Rectal smooth muscle tissue (tissue), 1 donor: ENCODE measurements around the gene MAMDC2.

Source experiments
- H3K27ac ChIP-seq: one replicate; pipeline ENCODE4 v1.7.0; 2013; ENCODE audit warnings: low read depth, low read length, inconsistent platforms
- H3K27me3 ChIP-seq: one replicate; pipeline ENCODE4 v1.7.0; 2013; ENCODE audit warnings: low read length; ENCODE audit not compliant: control insufficient read depth, insufficient read depth
- H3K36me3 ChIP-seq: one replicate; pipeline ENCODE4 v1.7.0; 2013; ENCODE audit warnings: low read length; ENCODE audit not compliant: control insufficient read depth, insufficient read depth
- H3K4me1 ChIP-seq: one replicate; pipeline ENCODE4 v1.7.0; 2013; ENCODE audit warnings: low read length; ENCODE audit not compliant: control insufficient read depth, insufficient read depth
- H3K4me3 ChIP-seq: one replicate; pipeline ENCODE4 v1.7.0; 2013; ENCODE audit warnings: low read length
- H3K9ac ChIP-seq: one replicate; pipeline ENCODE4 v1.7.0; 2013; ENCODE audit warnings: low read length

The MAMDC2 gene

DNA sequence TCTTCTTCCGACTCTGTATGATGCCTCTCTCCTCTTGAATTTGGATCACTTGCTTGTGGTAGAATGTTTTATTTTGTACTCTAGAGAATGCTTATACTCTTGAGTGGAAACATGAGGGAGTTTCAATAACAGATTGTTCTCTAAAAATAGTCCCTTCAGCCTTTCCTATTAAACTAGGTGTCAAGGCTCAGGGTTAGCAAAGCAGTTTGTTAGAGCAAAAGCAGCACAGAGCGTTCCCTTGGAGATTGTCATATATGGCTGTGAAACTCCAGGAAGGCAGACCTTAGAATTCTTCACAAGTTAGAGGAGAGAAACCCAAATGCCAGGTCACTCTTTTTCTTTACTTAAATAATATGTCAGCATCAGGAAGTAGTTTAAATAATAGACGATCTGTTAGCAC lies 33.0 kb downstream of the MAMDC2 start:
- Histone ChIP-seq H3K4me1 (peaks cover 78% of the 10 kb centered on the region), H3K27ac (peak overlapping the region; percentile 93)

DNA sequence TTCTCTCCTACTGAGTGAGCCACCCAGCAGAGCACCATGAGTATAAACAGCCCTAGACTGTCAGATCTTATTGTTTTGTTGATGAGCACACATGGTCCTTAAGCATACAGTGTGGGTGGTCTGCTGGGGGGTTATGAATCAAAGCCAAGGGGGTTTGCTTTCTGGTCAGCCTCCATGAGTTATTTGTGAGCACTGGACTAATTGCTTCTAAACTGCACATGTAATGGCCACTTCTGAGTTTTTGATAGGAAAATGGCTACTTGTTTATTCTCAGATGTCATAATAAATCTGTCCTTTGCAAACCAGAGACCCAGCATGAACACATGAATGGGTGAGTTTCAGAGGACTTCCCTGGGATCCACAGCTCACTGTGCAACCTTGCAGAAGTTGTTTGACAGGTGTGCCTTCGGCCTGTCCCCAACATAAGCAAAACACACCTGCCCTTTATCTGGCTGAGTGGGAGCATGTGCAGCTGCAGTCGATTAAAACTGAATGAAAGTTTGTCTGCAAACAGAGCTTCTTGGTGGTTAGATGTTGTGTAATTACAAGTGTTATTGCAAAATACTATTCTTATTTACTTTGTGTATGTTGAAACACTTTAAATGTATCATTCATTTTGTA lies 35.9 kb downstream of the MAMDC2 start:
- H3K4me1 ChIP-seq = peaks cover 84% of the 10 kb centered on the region
- H3K9ac ChIP-seq = no peak overlapping the region
- no peaks in the 10 kb centered on the region for H3K27me3 ChIP-seq
- peak overlapping the region; percentile 16 for H3K4me3 ChIP-seq
- H3K27ac ChIP-seq = peak overlapping the region; percentile 93
- H3K36me3 ChIP-seq = no peaks in the 10 kb centered on the region

More for the DNA sequence above, 33.0 kb downstream of the MAMDC2 start:
- Histone ChIP-seq H3K27me3 (no peaks in the 10 kb centered on the region), H3K4me3 (no peak overlapping the region), H3K9ac (no peak overlapping the region), H3K36me3 (no peaks in the 10 kb centered on the region)

DNA sequence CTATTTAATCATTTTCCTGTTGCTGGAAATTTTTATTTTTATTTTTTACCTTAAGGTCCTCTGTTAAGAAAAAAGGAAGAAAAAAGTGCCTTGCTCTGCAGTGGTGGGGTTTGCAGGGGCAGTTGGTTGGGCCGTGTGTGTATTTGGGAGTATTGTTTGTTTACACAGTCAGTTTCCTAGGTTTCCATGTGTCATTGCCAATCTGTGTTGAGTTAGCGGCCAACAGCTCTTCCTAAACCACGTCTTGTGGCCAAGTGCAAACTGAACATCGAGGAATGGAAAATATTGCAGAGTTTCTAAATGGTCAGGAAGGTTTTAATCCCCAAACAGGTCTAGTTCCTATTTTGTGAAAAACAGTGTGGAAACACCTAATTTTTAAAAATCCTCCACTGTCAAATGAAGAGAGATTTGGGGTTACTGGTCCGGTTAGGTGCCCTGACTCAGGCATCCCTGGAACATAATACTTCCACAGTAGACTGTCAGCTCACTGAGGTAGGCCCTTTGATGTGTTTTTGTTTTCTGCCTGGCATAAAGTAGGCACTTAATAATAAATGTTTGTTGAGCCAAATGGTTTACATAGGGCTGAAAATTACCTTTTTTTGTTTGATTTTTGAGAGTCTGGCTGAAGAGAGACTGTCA lies 37.0 kb downstream of the MAMDC2 start:
- Histone ChIP-seq H3K4me3 (no peak overlapping the region), H3K36me3 (no peaks in the 10 kb centered on the region), H3K4me1 (peaks cover 76% of the 10 kb centered on the region), H3K9ac (no peak overlapping the region), H3K27ac (peak overlapping the region; percentile 93), H3K27me3 (no peaks in the 10 kb centered on the region)

DNA sequence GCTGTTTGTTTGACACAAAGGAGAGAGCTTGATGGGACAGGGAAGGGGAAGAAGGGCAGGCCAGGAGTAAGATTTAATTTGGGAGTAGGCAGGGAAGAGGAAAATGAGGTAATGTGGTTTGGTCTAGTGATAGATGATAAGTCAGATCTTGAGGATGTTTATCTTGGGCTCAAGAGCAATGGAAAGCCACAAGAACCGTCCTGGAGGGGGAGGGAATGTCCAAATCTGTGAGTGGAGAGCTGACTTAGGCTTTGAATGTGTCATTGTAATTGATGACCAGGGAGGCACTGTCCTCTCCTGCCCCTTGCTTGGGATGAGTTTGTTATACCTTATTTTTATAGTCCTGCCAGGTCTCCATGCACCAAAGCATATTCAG lies 37.5 kb downstream of the MAMDC2 start:
- H3K36me3 ChIP-seq = no peaks in the 10 kb centered on the region
- H3K4me3 ChIP-seq = no peak overlapping the region
- no peaks in the 10 kb centered on the region for H3K27me3 ChIP-seq
- peak overlapping the region; percentile 93 for H3K27ac ChIP-seq
- peaks cover 71% of the 10 kb centered on the region for H3K4me1 ChIP-seq
- no peak overlapping the region for H3K9ac ChIP-seq

DNA sequence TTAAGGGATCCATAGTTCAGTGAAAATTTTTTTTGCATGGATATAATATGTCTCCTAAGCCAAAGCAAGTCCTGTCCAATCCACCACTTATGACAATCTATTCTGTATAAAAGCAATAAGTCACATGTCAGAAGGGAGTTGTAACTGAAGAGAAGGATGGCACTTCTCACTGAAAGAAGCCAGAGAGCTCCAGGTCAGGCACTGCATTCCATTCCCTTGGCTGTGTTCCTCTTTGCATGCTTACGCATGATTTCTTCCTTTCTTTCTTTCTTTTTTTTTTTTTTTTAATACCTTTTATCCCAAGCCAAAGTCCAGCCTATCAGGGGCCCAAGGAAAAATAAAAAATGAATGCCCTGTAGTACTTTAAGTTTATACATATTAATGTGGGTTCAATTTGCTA lies 39.8 kb downstream of the MAMDC2 start:
- Histone ChIP-seq H3K27me3 (no peaks in the 10 kb centered on the region), H3K9ac (no peak overlapping the region), H3K4me1 (peaks cover 60% of the 10 kb centered on the region), H3K27ac (peak overlapping the region; percentile 82), H3K4me3 (no peak overlapping the region), H3K36me3 (no peaks in the 10 kb centered on the region)

DNA sequence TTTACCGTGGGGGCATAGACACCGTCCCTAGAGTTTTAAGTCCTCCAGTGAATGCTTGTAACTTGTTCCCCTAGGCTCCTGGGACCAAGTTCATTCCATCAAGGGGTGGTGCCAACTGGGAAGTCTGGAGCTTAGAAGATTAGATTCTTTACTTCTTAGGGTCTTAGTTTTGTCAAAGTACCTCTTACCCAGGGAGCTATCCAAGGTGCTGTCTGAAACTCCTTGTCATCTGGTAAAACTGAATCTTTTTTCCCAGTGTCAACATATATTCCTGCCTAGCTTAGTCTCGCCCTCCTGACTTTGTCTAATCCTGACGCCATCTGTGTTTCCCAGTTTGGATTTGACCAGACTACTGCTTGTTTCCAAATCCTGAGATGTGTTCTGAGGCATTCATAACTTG lies 41.6 kb downstream of the MAMDC2 start:
- Histone ChIP-seq H3K4me1 (peaks cover 45% of the 10 kb centered on the region), H3K4me3 (no peak overlapping the region), H3K36me3 (no peaks in the 10 kb centered on the region), H3K9ac (no peak overlapping the region), H3K27ac (peak overlapping the region; percentile 82), H3K27me3 (no peaks in the 10 kb centered on the region)

DNA sequence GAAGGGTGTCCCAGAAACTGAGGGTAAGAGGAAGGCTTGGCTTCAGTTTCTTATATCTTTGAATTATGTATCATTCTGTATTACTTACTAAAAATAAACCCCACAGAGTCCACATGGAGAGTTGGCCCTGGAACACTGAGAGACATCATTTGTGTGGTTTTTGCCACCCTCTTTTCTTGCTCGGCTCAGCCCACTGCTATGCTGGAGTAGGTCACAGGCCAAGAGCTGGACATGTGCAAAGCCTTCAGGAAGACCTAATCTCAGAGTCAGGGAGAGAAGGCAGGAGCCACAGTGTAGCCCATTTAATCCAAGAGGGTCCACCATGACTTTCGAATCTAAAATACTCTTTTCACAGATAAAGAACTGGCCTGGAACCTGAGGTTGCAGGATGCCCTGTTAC lies 47.5 kb downstream of the MAMDC2 start:
- Histone ChIP-seq H3K4me1 (peaks cover 38% of the 10 kb centered on the region), H3K27me3 (no peaks in the 10 kb centered on the region), H3K4me3 (no peak overlapping the region), H3K9ac (no peak overlapping the region), H3K36me3 (no peaks in the 10 kb centered on the region), H3K27ac (peak overlapping the region; percentile 60)

DNA sequence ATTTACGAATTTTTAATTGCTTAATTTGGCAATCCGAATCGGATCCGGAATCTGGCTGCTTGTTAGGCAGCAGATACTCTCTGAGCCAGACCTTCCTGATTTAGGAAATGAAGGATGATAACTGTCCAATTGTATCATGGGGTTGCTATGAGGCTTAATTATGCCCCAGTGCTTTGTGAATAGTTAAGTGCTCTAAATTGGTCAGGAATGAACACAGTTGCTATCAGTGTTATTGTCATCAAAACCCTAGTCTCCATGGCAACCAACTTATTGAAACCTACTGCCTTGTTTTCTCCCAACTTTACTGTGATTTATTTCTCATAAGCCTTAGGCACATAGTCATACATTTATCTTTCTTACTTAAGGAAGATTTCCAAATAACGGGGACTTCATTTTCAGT lies 47.9 kb downstream of the MAMDC2 start:
- Histone ChIP-seq H3K4me3 (no peak overlapping the region), H3K27ac (peak overlapping the region; percentile 60), H3K9ac (no peak overlapping the region), H3K27me3 (no peaks in the 10 kb centered on the region), H3K36me3 (no peaks in the 10 kb centered on the region), H3K4me1 (peaks cover 34% of the 10 kb centered on the region)

DNA sequence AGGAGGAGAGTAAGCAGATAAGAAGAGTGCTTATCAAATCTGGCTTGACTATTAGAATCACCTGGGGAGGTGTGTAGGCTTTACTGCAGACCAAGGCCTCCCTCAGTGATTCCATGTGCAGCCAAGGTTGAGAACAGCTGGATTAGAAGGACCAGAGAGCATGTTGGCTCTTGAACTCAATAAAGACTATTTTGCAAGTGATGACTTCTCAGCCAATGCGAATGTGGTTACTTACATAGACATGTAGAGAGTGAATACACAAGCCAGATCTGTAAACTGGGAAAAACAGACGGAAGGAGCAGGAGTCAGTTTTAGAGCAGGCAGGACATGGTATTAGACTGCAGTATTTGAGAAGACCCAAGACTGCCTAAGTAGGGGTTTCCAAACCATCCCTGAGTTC lies 48.5 kb downstream of the MAMDC2 start:
- Histone ChIP-seq H3K9ac (no peak overlapping the region), H3K4me1 (peaks cover 34% of the 10 kb centered on the region), H3K27me3 (no peaks in the 10 kb centered on the region), H3K4me3 (no peak overlapping the region), H3K27ac (peak overlapping the region; percentile 60), H3K36me3 (no peaks in the 10 kb centered on the region)

DNA sequence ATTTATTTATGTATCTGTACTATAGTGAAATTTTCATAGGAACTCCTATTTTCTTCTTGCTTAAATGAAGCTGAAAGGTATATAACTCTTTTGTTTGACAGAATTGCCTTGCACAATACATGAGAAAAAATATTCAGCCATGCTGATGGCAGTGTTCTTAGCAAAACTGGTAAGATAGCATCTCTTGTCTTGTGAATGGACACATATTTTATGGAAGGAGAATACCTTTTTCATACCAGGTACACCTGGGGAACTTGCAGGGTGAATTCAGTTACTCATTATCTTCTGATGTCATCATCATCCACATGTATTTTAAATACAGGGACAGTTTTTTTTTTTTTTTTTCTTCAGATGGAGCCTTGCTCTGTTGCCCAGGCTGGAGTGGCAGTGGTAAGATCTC lies 49.4 kb downstream of the MAMDC2 start:
- H3K9ac ChIP-seq = no peak overlapping the region
- H3K4me1 ChIP-seq = peaks cover 32% of the 10 kb centered on the region
- H3K27ac ChIP-seq = no peak overlapping the region
- no peak overlapping the region for H3K4me3 ChIP-seq
- H3K36me3 ChIP-seq = no peaks in the 10 kb centered on the region
- H3K27me3 ChIP-seq = no peaks in the 10 kb centered on the region

DNA sequence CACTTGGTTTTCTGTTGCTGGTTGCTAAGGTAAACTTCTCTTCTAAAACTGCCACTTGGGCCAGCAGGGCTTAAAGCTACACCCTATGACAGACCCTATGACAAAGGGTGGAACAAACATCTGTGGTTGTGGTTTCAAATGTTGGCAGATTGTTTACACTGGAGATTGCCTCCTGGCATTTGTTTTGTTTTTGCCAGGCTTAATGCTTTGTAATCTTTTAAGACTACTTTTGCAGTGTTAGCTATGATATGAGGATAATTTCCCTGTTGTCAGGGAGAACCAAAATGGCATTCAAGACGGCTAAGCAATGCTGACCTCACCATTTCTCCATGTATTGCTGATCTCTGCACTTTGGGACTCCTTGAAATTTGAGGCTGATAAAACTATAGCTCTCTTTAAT lies 50.3 kb downstream of the MAMDC2 start:
- H3K27ac ChIP-seq = peak overlapping the region; percentile 37
- H3K27me3 ChIP-seq = no peaks in the 10 kb centered on the region
- peaks cover 31% of the 10 kb centered on the region for H3K4me1 ChIP-seq

DNA sequence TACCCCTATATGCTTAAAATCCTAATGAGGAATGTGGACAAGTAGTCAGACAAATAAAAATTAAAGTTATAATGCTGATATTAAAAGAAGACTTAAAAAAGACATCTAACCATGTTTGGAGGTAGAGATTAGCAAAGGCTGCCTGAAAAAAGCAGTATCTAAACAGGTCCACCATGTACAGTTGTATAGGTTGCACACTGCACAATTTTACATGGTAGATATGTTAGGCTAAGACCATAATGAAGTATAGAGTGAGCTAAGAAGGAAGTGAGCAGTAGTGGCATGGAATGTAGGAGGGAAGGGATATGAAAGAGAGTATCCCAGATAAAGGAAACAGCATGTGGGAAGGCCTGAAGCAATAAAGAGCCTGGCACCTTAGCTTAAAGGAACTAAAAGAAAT lies 51.1 kb downstream of the MAMDC2 start:
- Histone ChIP-seq H3K36me3 (no peaks in the 10 kb centered on the region), H3K9ac (no peak overlapping the region), H3K4me1 (peaks cover 33% of the 10 kb centered on the region)

More for the DNA sequence above, 50.3 kb downstream of the MAMDC2 start:
- Histone ChIP-seq H3K36me3 (no peaks in the 10 kb centered on the region), H3K9ac (no peak overlapping the region), H3K4me3 (no peak overlapping the region)

DNA sequence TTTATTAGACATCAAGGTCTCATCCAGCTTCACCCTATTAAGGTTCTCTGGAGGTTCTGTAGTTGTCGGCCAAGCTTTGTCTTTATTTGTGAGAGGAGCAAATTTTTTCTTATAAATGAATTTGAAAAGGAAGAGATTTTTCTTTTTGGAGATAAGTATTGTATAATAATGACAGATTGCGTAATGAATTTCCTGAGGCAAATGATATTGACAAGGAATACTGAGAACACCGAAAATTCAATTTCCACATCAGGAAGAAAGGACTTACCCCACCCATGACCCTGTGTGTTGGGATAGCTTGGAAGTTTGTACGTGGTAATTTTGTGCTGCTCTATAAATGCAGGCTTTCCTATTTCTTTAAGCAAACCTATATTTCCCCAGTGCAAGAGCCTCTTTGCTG lies 53.5 kb downstream of the MAMDC2 start:
- Histone ChIP-seq H3K27ac (no peak overlapping the region), H3K27me3 (no peaks in the 10 kb centered on the region), H3K36me3 (no peaks in the 10 kb centered on the region), H3K9ac (no peak overlapping the region), H3K4me3 (no peak overlapping the region), H3K4me1 (peaks cover 30% of the 10 kb centered on the region)

More for the DNA sequence above, 51.1 kb downstream of the MAMDC2 start:
- no peak overlapping the region for H3K4me3 ChIP-seq
- H3K27ac ChIP-seq = no peak overlapping the region
- no peaks in the 10 kb centered on the region for H3K27me3 ChIP-seq
